ENCODE results near the gene CZIB. TPM values are rescaled to one million over a fixed set of nuclear protein-coding genes. Genes with fewer than 3 reads are reported as not detected.

Gene CZIB
- total RNA-seq, 4 donors from 2014 or later, result 38.3 to 51.4 (median 44.9) TPM

DNA sequence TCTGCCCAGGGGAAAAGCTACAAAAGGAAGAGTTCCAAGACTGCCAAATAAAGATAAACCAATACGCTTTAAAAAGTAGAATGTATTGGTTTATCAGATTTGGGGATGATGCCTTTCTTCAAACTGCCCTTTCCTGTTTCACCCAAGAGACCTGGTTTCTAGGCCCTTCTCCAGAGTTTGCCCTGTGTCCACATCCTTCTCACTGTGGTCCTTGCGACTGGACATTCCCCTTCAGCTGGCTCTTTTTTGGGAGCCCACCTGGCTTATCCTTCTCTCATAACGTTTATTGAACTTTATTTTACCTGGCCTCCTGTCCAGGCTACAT, 490 bp upstream of the CZIB start:
- Histone ChIP-seq H3K36me3 (peaks cover 0 to 23% of the 10 kb centered on the region in 2 donors), H3K27me3 (no peaks in the 10 kb centered on the region), H3K9me3 (no peaks in the 10 kb centered on the region), H3K4me3 (peak overlapping the region; percentile 80 to 89 (median 86)), H3K4me1 (peaks cover 13 to 15% of the 10 kb centered on the region in 2 donors), H3K27ac (peak overlapping the region; percentile 94 to 98 (median 96))
- in situ Hi-C loops (cut with MboI; ENCODE audit: low sequenced_read_pairs in 4 of 4) (no loop called here), intact Hi-C loops (cut with DNase I; ENCODE audit: low total_unique reads) (loop anchor here (1.0 kb wide), 2 partner anchors 17 to 25 kb away; partner anchors contain the start of genes CPT2 and MAGOH)
- ATAC-seq (no peak), DNase-seq (no peak)
- TF ChIP-seq POLR2A (IDR thresholded peaks at IDR 0.05), result no peak
- TF ChIP-seq, protein P1, sequence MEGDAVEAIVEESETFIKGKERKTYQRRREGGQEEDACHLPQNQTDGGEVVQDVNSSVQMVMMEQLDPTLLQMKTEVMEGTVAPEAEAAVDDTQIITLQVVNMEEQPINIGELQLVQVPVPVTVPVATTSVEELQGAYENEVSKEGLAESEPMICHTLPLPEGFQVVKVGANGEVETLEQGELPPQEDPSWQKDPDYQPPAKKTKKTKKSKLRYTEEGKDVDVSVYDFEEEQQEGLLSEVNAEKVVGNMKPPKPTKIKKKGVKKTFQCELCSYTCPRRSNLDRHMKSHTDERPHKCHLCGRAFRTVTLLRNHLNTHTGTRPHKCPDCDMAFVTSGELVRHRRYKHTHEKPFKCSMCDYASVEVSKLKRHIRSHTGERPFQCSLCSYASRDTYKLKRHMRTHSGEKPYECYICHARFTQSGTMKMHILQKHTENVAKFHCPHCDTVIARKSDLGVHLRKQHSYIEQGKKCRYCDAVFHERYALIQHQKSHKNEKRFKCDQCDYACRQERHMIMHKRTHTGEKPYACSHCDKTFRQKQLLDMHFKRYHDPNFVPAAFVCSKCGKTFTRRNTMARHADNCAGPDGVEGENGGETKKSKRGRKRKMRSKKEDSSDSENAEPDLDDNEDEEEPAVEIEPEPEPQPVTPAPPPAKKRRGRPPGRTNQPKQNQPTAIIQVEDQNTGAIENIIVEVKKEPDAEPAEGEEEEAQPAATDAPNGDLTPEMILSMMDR (IDR thresholded peaks at IDR 0.05 in 4 of 5, conservative IDR thresholded peaks at IDR 0.05 in 1 of 5), result no peak

DNA sequence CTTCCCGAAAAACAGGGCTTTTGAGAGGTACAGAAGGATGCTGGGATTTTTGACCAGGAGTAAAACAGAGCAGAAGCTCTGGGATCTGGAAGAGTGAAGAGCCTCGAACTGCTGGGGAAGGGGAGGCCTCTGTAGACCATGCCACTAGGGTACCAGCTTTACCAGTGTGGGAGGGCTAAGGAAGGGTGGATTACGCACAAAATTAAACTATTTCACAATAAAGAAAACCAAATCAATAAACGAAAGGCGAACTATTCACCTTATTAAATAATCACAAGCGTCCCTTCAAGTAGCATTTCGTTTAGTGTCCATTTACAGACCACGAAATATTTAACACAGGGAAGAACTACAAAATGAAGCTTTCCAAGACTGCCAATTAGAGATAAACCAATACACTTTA, 723 bp downstream of the CZIB start:
- H3K27ac ChIP-seq, result peak overlapping the region; percentile 94 to 98 (median 96)
- ATAC-seq, result no peak
- intact Hi-C loops (cut with DNase I; ENCODE audit: low total_unique reads), result loop anchor here (1.0 kb wide), 2 partner anchors 19 to 23 kb away; partner anchors contain the start of genes CPT2 and MAGOH

DNA sequence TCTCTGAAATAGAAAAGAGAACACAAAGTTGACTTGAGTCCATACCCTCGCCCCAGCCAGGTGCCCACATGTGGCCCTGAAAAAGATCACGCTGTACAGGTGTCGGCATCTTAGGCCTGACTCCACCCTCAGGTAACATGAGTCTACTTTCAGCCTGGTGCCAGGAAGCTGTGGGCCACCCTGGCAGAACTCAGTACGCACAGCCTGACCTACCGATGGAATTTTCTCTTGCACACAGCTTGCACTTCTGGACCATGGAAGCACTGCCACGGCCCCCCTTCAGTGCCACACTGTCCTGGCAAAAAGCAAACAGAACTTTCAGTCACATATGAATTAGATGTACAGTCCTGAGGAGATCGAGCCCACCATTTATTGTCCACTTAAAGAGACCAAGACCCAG, 2.2 kb downstream of the CZIB start:
- TF ChIP-seq, protein P1 (IDR thresholded peaks at IDR 0.05 in 4 of 5, conservative IDR thresholded peaks at IDR 0.05 in 1 of 5), result no peak
- no peak for TF ChIP-seq POLR2A (IDR thresholded peaks at IDR 0.05)
- Histone ChIP-seq H3K27ac (no peak overlapping the region), H3K27me3 (no peaks in the 10 kb centered on the region), H3K9me3 (no peaks in the 10 kb centered on the region), H3K4me3 (no peak overlapping the region), H3K36me3 (peaks cover 0 to 50% of the 10 kb centered on the region in 2 donors), H3K4me1 (peaks cover 13 to 15% of the 10 kb centered on the region in 2 donors)
- in situ Hi-C loops (cut with MboI; ENCODE audit: low sequenced_read_pairs in 4 of 4), result no loop called here
- intact Hi-C loops (cut with DNase I; ENCODE audit: low total_unique reads), result no loop called here
- no peak for DNase-seq
- ATAC-seq, result no peak

More for the DNA sequence above, 723 bp downstream of the CZIB start:
- H3K9me3 ChIP-seq, result no peaks in the 10 kb centered on the region
- H3K27me3 ChIP-seq, result no peaks in the 10 kb centered on the region
- H3K36me3 ChIP-seq, result peaks cover 0 to 35% of the 10 kb centered on the region in 2 donors
- H3K4me1 ChIP-seq, result peaks cover 13 to 15% of the 10 kb centered on the region in 2 donors
- DNase-seq, result no peak
- peak overlapping the region; percentile 80 to 89 (median 86) for H3K4me3 ChIP-seq
- in situ Hi-C loops (cut with MboI; ENCODE audit: low sequenced_read_pairs in 4 of 4), result no loop called here
- no peak for TF ChIP-seq POLR2A (IDR thresholded peaks at IDR 0.05)
- TF ChIP-seq, protein P1 (IDR thresholded peaks at IDR 0.05 in 4 of 5, conservative IDR thresholded peaks at IDR 0.05 in 1 of 5), result no peak

DNA sequence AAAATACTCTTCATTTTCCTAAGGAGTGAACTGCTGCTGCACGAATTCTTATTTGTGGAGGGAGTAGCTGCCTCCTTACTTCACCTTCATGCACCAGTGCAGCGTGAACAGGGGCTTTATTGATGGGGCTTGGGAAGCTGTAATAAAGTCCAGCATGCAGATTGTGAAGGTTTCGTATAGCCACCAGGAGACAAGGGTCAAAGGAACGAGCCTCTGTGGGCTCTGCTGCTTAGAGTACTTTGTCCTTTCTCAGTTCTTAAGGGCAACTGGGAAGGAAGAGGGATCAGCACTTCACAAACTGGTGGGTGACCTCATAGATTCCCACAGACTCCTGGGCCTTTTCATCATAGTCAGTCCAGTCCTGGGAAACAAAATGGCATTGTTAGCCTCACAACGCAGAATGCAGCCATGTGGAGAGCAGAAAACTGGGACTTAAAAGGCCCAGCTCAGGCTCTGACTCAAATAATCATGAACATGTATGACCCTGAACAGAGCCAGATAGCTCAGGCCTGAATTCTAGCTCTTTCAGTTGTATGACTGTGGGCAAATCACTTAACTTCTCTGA, 6.0 kb downstream of the CZIB start:
- TF ChIP-seq, protein P1 (IDR thresholded peaks at IDR 0.05 in 4 of 5, conservative IDR thresholded peaks at IDR 0.05 in 1 of 5), result no peak
- TF ChIP-seq POLR2A (IDR thresholded peaks at IDR 0.05), result no peak
- intact Hi-C loops (cut with DNase I; ENCODE audit: low total_unique reads) (no loop called here), in situ Hi-C loops (cut with MboI; ENCODE audit: low sequenced_read_pairs in 4 of 4) (no loop called here)
- no peaks in the 10 kb centered on the region for H3K27me3 ChIP-seq
- peaks cover 4 to 5% of the 10 kb centered on the region in 2 donors for H3K4me1 ChIP-seq
- no peak overlapping the region for H3K27ac ChIP-seq
- no peak overlapping the region for H3K4me3 ChIP-seq
- ATAC-seq (no peak), DNase-seq (no peak)
- no peaks in the 10 kb centered on the region for H3K9me3 ChIP-seq
- H3K36me3 ChIP-seq, result peaks cover 0 to 85% of the 10 kb centered on the region in 2 donors

DNA sequence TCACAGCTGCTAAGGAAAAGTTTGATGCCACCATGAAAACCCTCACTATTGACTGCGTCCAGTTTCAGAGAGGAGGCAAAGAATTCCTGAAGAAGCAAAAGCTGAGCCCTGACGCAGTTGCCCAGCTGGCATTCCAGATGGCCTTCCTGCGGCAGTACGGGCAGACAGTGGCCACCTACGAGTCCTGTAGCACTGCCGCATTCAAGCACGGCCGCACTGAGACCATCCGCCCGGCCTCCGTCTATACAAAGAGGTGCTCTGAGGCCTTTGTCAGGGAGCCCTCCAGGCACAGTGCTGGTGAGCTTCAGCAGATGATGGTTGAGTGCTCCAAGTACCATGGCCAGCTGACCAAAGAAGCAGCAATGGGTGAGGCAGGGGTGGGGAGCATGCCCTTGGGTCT, 9.5 kb downstream of the CZIB start:
- intact Hi-C loops (cut with DNase I; ENCODE audit: low total_unique reads) (no loop called here), in situ Hi-C loops (cut with MboI; ENCODE audit: low sequenced_read_pairs in 4 of 4) (no loop called here)
- Histone ChIP-seq H3K27ac (no peak overlapping the region), H3K4me1 (no peaks in the 10 kb centered on the region), H3K36me3 (peaks cover 0 to 91% of the 10 kb centered on the region in 2 donors), H3K4me3 (no peak overlapping the region), H3K27me3 (no peaks in the 10 kb centered on the region), H3K9me3 (no peaks in the 10 kb centered on the region)
- TF ChIP-seq POLR2A (IDR thresholded peaks at IDR 0.05), result no peak
- TF ChIP-seq, protein P1 (IDR thresholded peaks at IDR 0.05 in 4 of 5, conservative IDR thresholded peaks at IDR 0.05 in 1 of 5), result no peak
- ATAC-seq, result no peak
- no peak for DNase-seq
